COLO668 (cell line): ENCODE results near the gene GNAO1.
"Not testable (repeated sequence)": the region's sequence is repeated elsewhere in the genome, so short reads cannot be mapped to it uniquely, and the experiment has no call there.

ENCODE experiments used
- DNase-seq: peaks from one replicate; lab custom pipeline; 2025; ENCODE audit not compliant: unreplicated experiment; lab: John Stamatoyannopoulos, UW

Gene GNAO1

GRCh38 chr16:56357241-56357764 lies 166.0 kb downstream of the GNAO1 start:
- no peak for DNase-seq

- DNase-seq: no peak
These were observed 166.6 kb downstream of the GNAO1 start for GRCh38 chr16:56357765-56358322.

GRCh38 chr16:56360117-56361008 lies 169.1 kb downstream of the GNAO1 start:
- DNase-seq: no peak

GRCh38 chr16:56362057-56362655 lies 170.9 kb downstream of the GNAO1 start:
- no peak for DNase-seq

GRCh38 chr16:56362706-56363105 lies 171.4 kb downstream of the GNAO1 start:
- DNase-seq: no peak

GRCh38 chr16:56363181-56363716 lies 172.0 kb downstream of the GNAO1 start:
- no peak for DNase-seq

- no peak for DNase-seq
These were observed 172.7 kb downstream of the GNAO1 start for GRCh38 chr16:56363781-56364565.

GRCh38 chr16:56364865-56365264 lies 173.6 kb downstream of the GNAO1 start:
- no peak for DNase-seq

GRCh38 chr16:56365552-56365951 lies 174.3 kb downstream of the GNAO1 start:
- no peak for DNase-seq

- DNase-seq: no peak
These were observed 175.7 kb downstream of the GNAO1 start for GRCh38 chr16:56366945-56367344.

GRCh38 chr16:56367764-56368163 lies 176.5 kb downstream of the GNAO1 start:
- DNase-seq: no peak

GRCh38 chr16:56368545-56368944 lies 177.3 kb downstream of the GNAO1 start:
- no peak for DNase-seq

GRCh38 chr16:56369202-56369601 lies 177.9 kb downstream of the GNAO1 start:
- DNase-seq: no peak

GRCh38 chr16:56370185-56370874 lies 179.0 kb downstream of the GNAO1 start:
- no peak for DNase-seq

- no peak for DNase-seq
These were observed 179.8 kb downstream of the GNAO1 start for GRCh38 chr16:56370875-56371659.

GRCh38 chr16:56371660-56371937 lies 180.3 kb downstream of the GNAO1 start:
- no peak for DNase-seq

GRCh38 chr16:56372013-56372634 lies 180.8 kb downstream of the GNAO1 start:
- DNase-seq: no peak

- DNase-seq: no peak
These were observed 181.7 kb downstream of the GNAO1 start for GRCh38 chr16:56373003-56373402.

- not testable (repeated sequence) for DNase-seq
These were observed 184.5 kb downstream of the GNAO1 start for GRCh38 chr16:56375792-56376191.
